OCI-LY3 (cell line): ENCODE results near the gene TGM5.

Experiments used
- H2AFZ ChIP-seq: fragments of 200-600, 300-600 bp; shearing (Covaris generic); 2 replicates; pipeline ENCODE4 v1.6.0; 2014; ENCODE audit warnings: antibody characterized with exemption, low read depth, low read length
- H3K27ac ChIP-seq: fragments of 200-600, 300-600 bp; sonication (generic); 2 replicates; pipeline ENCODE4 v1.5.1; 2014; ENCODE audit warnings: mild to moderate bottlenecking, low read length, moderate library complexity, mixed read lengths
- H3K27me3 ChIP-seq: fragments of 200-600, 300-600 bp; sonication (generic); 2 replicates; pipeline ENCODE4 v1.6.1; 2014; ENCODE audit warnings: low read depth, low read length, mixed read lengths
- H3K36me3 ChIP-seq: fragments of 200-600, 300-600 bp; sonication (generic); replicated peaks from 2 replicates; pipeline ENCODE3; 2014; ENCODE audit warnings: low read depth, low read length, mixed read lengths
- H3K4me1 ChIP-seq: fragments of 300-600, 200-600 bp; sonication (generic); 2 replicates; pipeline ENCODE4 v1.6.1; 2014; ENCODE audit warnings: low read length, mixed read lengths
- H3K4me2 ChIP-seq: fragments of 200-600, 300-600 bp; sonication (generic); 2 replicates; pipeline ENCODE4 v1.6.1; 2014; ENCODE audit warnings: low read length, mixed read lengths
- H3K4me3 ChIP-seq: fragments of 300-600, 200-600 bp; sonication (generic); 2 replicates; pipeline ENCODE4 v1.5.1; 2014; ENCODE audit warnings: antibody characterized with exemption, mild to moderate bottlenecking, low read length, moderate library complexity
- H3K79me2 ChIP-seq: fragments of 300-600, 200-600 bp; shearing (Covaris generic); 2 replicates; pipeline ENCODE4 v1.6.1; 2014; ENCODE audit warnings: mild to moderate bottlenecking, low read length, mixed read lengths
- H3K9ac ChIP-seq: fragments of 300-600, 200-600 bp; shearing (Covaris generic); 2 replicates; pipeline ENCODE4 v1.6.0; 2014; ENCODE audit warnings: mild to moderate bottlenecking, low read length, moderate library complexity
- H3K9me3 ChIP-seq: fragments of 200-600, 300-600 bp; shearing (Covaris generic); 2 replicates; pipeline ENCODE4 v1.6.1; 2014; ENCODE audit warnings: low read length, mixed read lengths; ENCODE audit not compliant: insufficient read depth
- H4K20me1 ChIP-seq: fragments of 200-600, 300-600 bp; sonication (generic); 2 replicates; pipeline ENCODE4 v1.6.1; 2016; ENCODE audit warnings: low read length, mixed read lengths; ENCODE audit not compliant: insufficient read depth
- EZH2phosphoT487 ChIP-seq: fragments of 200-600 bp; shearing (Covaris generic); IDR thresholded peaks from 2 replicates; pipeline ENCODE4 v1.6.1; 2018; ENCODE audit warnings: antibody characterized with exemption, mixed run types, low read depth
- TF ChIP-seq, protein P1 (sequence below): fragments of 200-600, 300-600 bp; sonication (generic); IDR thresholded peaks from 2 replicates; pipeline ENCODE4 v1.5.1; 2014; ENCODE audit warnings: antibody characterized with exemption, low read length, low read depth

Gene TGM5

DNA sequence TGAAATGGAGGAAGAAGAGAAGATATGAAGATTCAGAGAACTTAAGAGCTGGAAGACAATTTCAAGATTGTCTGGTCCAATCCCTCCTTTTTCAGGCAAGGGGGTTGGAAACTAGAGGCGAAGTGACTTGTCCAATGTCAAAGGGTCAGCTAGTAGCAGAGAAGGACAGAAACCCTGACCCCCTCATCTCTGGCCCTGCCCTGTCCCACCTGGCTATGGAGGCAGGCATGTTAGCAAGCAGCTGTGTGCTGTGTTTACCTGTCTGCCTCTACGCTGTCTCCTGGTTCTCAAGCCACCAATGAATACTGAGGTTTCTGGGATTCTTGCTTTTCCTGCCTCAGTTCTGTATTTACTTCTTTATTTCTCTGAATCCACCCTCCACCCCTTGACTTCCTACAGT is 342 bp downstream of the TGM5 start:
- peaks cover 21% of the 10 kb centered on the region for H3K4me1 ChIP-seq
- peaks cover 14% of the 10 kb centered on the region; the same call in 1 of the 2 replicates for H3K27me3 ChIP-seq
- H3K4me3 ChIP-seq: no peak overlapping the region
- no peaks in the 10 kb centered on the region for H3K79me2 ChIP-seq
- H2AFZ ChIP-seq: no peak overlapping the region
- no peaks in the 10 kb centered on the region for H4K20me1 ChIP-seq
- H3K36me3 ChIP-seq: no peaks in the 10 kb centered on the region
- no peak overlapping the region for H3K4me2 ChIP-seq
- no peak overlapping the region for H3K27ac ChIP-seq
- H3K9me3 ChIP-seq: no peaks in the 10 kb centered on the region
- TF ChIP-seq, protein P1, sequence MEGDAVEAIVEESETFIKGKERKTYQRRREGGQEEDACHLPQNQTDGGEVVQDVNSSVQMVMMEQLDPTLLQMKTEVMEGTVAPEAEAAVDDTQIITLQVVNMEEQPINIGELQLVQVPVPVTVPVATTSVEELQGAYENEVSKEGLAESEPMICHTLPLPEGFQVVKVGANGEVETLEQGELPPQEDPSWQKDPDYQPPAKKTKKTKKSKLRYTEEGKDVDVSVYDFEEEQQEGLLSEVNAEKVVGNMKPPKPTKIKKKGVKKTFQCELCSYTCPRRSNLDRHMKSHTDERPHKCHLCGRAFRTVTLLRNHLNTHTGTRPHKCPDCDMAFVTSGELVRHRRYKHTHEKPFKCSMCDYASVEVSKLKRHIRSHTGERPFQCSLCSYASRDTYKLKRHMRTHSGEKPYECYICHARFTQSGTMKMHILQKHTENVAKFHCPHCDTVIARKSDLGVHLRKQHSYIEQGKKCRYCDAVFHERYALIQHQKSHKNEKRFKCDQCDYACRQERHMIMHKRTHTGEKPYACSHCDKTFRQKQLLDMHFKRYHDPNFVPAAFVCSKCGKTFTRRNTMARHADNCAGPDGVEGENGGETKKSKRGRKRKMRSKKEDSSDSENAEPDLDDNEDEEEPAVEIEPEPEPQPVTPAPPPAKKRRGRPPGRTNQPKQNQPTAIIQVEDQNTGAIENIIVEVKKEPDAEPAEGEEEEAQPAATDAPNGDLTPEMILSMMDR: no peak
- no peak for TF ChIP-seq EZH2phosphoT487
- H3K9ac ChIP-seq: no peak overlapping the region

DNA sequence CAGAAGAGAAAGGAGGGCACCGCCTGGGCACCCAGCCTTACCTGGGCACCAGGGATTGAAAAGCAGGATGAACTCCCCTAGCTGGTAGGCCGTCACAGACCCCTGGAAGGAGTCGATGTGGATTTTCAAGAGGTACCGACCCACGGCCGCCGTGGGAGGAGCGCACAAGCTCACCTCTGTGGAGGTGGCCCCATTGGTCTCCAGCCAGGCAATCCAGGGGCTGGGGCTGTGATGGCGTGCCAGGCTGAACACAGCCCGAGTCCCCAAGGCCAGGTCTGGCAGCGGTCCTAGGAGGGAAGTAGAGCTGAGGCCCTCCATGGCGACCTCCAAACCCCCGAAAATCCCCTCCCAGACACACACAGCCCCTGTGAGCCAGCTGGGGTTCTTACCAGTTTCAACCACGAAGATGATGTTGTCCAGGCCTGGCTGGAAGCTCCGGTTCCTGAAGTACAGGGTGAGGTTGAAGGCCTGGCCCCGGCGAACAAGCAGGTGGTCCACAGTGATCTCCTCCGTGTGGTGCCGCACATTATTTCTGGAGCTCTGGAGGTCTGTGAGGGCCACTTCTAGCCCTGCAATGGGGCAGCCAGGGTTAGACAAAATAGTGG is 6.6 kb downstream of the TGM5 start:
- H3K36me3 ChIP-seq: no peaks in the 10 kb centered on the region
- no peak overlapping the region for H3K4me3 ChIP-seq
- H3K27ac ChIP-seq: no peak overlapping the region
- peaks cover 14% of the 10 kb centered on the region; the same call in 1 of the 2 replicates for H3K27me3 ChIP-seq
- H3K79me2 ChIP-seq: no peaks in the 10 kb centered on the region
- H3K9ac ChIP-seq: no peak overlapping the region
- no peak overlapping the region; the same call in 1 of the 2 replicates for H3K4me2 ChIP-seq
- H4K20me1 ChIP-seq: no peaks in the 10 kb centered on the region
- no peak for TF ChIP-seq EZH2phosphoT487
- TF ChIP-seq, protein P1: no peak
- H2AFZ ChIP-seq: peak overlapping the region; percentile 33; the same call in 1 of the 2 replicates
- no peaks in the 10 kb centered on the region for H3K9me3 ChIP-seq
- H3K4me1 ChIP-seq: peaks cover 13% of the 10 kb centered on the region

DNA sequence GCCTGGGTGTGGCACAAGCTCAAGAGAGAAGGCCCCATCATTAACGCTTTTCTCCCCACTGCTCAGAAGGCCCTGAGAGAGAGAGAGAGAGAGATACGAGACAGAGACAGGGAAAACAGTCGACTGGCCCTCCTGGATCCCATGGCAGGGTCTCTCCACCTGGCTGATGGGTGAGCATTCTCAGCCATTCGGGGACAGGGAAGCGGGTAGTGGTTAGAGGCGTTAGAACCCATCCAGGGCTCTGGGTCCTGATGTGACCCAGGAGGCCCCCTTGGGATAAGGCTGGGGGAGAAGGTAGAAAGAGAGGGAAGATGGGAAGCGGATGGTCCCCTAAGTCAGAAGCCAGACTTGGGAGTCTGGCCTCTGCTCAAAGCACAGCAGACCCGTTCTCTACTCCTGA is 7.9 kb downstream of the TGM5 start:
- H3K27me3 ChIP-seq: peaks cover 12% of the 10 kb centered on the region; the same call in 1 of the 2 replicates
- no peak overlapping the region for H3K4me3 ChIP-seq
- H3K9ac ChIP-seq: no peak overlapping the region
- no peaks in the 10 kb centered on the region for H3K36me3 ChIP-seq
- no peaks in the 10 kb centered on the region for H3K79me2 ChIP-seq
- no peak overlapping the region for H3K27ac ChIP-seq
- no peaks in the 10 kb centered on the region for H4K20me1 ChIP-seq
- no peak for TF ChIP-seq EZH2phosphoT487
- TF ChIP-seq, protein P1: no peak
- H3K4me2 ChIP-seq: no peak overlapping the region
- H2AFZ ChIP-seq: no peak overlapping the region
- H3K4me1 ChIP-seq: peaks cover 26% of the 10 kb centered on the region
- no peaks in the 10 kb centered on the region for H3K9me3 ChIP-seq

DNA sequence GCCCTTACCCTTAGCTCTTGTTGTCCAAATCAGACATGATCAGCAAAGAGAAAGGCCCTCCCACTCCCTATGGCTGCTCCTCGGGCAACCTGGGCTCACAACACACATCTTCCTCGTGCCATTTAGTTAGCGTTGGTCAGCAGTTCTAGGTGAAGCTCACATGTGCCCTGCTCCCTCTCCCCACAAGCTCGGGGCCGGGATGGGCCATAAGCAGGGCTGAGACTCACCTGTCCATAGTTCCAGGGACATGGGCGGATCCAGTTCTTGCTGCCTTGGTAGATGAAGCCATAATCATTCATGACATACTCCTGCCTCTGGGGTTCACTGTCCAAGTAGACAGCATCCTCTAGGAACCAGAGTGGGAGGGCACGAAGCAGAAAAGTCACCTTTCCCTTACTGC is 10.4 kb downstream of the TGM5 start:
- Histone ChIP-seq H3K9ac (no peak overlapping the region), H4K20me1 (no peaks in the 10 kb centered on the region), H3K27ac (no peak overlapping the region), H3K4me3 (no peak overlapping the region), H3K36me3 (no peaks in the 10 kb centered on the region), H3K79me2 (no peaks in the 10 kb centered on the region), H3K9me3 (no peaks in the 10 kb centered on the region), H3K4me1 (peaks cover 51% of the 10 kb centered on the region), H3K4me2 (no peak overlapping the region), H2AFZ (no peak overlapping the region), H3K27me3 (no peaks in the 10 kb centered on the region)
- TF ChIP-seq, protein P1: no peak
- no peak for TF ChIP-seq EZH2phosphoT487
